ENCODE data around the gene CACNA1F. TPM values are rescaled to one million over a fixed set of nuclear protein-coding genes. Genes with fewer than 3 reads are reported as not detected.

The CACNA1F gene
- total and polyA plus RNA-seq, 9 of the 15 experiments (the other 6 are each of a cell fraction or from before 2014, with no cell fraction given) = under 0.01 to 0.41 (median 0.03) TPM; not detected in 3

GRCh38 chrX:49271341-49271740 is 38.2 kb upstream of the CACNA1F start (continued):
- TF ChIP-seq SMARCA5 (IDR thresholded peaks at IDR 0.05) (peak; percentile 57; the same call in 1 of the 2 replicates), ZNF23 (CRISPR knock-in tag; IDR thresholded peaks at IDR 0.05) (no peak), SUPT5H (IDR thresholded peaks at IDR 0.05) (0 out of 2 replicates have a peak, but pooled peaks have one; percentile 1), NR2C2 (CRISPR knock-in tag; IDR thresholded peaks at IDR 0.05) (no peak), NR2C2 (tag; IDR thresholded peaks at IDR 0.05) (no peak), NR4A1 (CRISPR knock-in tag; IDR thresholded peaks at IDR 0.05) (no peak), NR4A1 (tag; IDR thresholded peaks at IDR 0.05) (no peak), BCOR (IDR thresholded peaks at IDR 0.05) (peak; percentile 67; the same call in 1 of the 2 replicates), HOXB6 (CRISPR knock-in tag; IDR thresholded peaks at IDR 0.05; ENCODE audit: borderline replicate concordance) (no peak), ZNF347 (CRISPR knock-in tag; IDR thresholded peaks at IDR 0.05; ENCODE audit: low read depth) (no peak), GATAD2A (IDR thresholded peaks at IDR 0.05) (no peak), RBM25 (IDR thresholded peaks at IDR 0.05; ENCODE audit: low read depth, low read length, severe bottlenecking) (peak; percentile 80), KDM1A (IDR thresholded peaks at IDR 0.05) (0 out of 4 replicates have a peak, but pooled peaks have one; percentile 26 to 28), JUND (IDR thresholded peaks at IDR 0.05; ENCODE audit: borderline replicate concordance, low read depth, low read length) (no peak), JUND (tag; IDR thresholded peaks at IDR 0.05; ENCODE audit: borderline replicate concordance, low read depth, low read length) (no peak)
- TF ChIP-seq, protein P1, sequence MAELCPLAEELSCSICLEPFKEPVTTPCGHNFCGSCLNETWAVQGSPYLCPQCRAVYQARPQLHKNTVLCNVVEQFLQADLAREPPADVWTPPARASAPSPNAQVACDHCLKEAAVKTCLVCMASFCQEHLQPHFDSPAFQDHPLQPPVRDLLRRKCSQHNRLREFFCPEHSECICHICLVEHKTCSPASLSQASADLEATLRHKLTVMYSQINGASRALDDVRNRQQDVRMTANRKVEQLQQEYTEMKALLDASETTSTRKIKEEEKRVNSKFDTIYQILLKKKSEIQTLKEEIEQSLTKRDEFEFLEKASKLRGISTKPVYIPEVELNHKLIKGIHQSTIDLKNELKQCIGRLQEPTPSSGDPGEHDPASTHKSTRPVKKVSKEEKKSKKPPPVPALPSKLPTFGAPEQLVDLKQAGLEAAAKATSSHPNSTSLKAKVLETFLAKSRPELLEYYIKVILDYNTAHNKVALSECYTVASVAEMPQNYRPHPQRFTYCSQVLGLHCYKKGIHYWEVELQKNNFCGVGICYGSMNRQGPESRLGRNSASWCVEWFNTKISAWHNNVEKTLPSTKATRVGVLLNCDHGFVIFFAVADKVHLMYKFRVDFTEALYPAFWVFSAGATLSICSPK (IDR thresholded peaks at IDR 0.05; ENCODE audit: borderline replicate concordance) = peak; percentile 1; the same call in 1 of the 2 replicates
